DND-41 (cell line): Measurements from ENCODE around the gene ZC3H7B.

ENCODE experiments used
- ATAC-seq: fragments of 200-7000 bp; cut with Tn5 transposase; 3 replicates; pipeline ENCODE4 v1.9.1; 2021; ENCODE audit warnings: low read depth; ENCODE audit not compliant: insufficient read depth
- DNase-seq: peaks from one replicate; pipeline ENCODE4 v3.0.0-alpha.2; 2020
- H2AFZ ChIP-seq: 2 replicates; pipeline ENCODE4 v1.6.0; 2012; ENCODE audit warnings: low read depth, low read length
- H3K27ac ChIP-seq: 2 replicates; pipeline ENCODE4 v1.5.1; 2012; ENCODE audit warnings: low read length, inconsistent platforms
- H3K27me3 ChIP-seq: fragments of 200-600 bp; sonication (generic); 2 replicates; pipeline ENCODE4 v1.6.0; 2012; ENCODE audit warnings: low read length, mild to moderate bottlenecking, inconsistent platforms; ENCODE audit not compliant: insufficient read depth, poor library complexity
- H3K36me3 ChIP-seq: 2 replicates; pipeline ENCODE4 v1.5.1; 2012; ENCODE audit warnings: low read length, inconsistent platforms; ENCODE audit not compliant: insufficient read depth
- H3K4me1 ChIP-seq: 2 replicates; pipeline ENCODE4 v1.5.1; 2012; ENCODE audit warnings: mild to moderate bottlenecking, low read length; ENCODE audit not compliant: insufficient read depth
- H3K4me2 ChIP-seq: 2 replicates; pipeline ENCODE4 v1.6.0; 2012; ENCODE audit warnings: mild to moderate bottlenecking, moderate library complexity, low read length, inconsistent platforms; ENCODE audit not compliant: insufficient read depth
- H3K4me3 ChIP-seq, 2 experiments: fragments of 200-600 bp in 1 of 2; shearing (Covaris generic) in 1 of 2; 2 replicates each; pipeline ENCODE4 v1.5.1; 2012 to 2016; ENCODE audit warnings: inconsistent platforms in 2 of 2, low read length in 2 of 2, mild to moderate bottlenecking in 2 of 2, low read depth in 1 of 2, moderate library complexity in 1 of 2
- H3K79me2 ChIP-seq: 2 replicates; pipeline ENCODE4 v1.6.0; 2012; ENCODE audit warnings: low read length, inconsistent platforms; ENCODE audit not compliant: insufficient read depth
- H3K9ac ChIP-seq: 2 replicates; pipeline ENCODE4 v1.6.0; 2012; ENCODE audit warnings: low read depth, mild to moderate bottlenecking, inconsistent platforms, low read length, moderate library complexity
- H3K9me3 ChIP-seq: 2 replicates; pipeline ENCODE4 v1.5.1; 2012; ENCODE audit warnings: low read length, moderate library complexity, mild to moderate bottlenecking, inconsistent platforms; ENCODE audit not compliant: insufficient read depth, severe bottlenecking
- H4K20me1 ChIP-seq: 2 replicates; pipeline ENCODE4 v1.6.0; 2012; ENCODE audit warnings: low read length; ENCODE audit not compliant: insufficient read depth
- EZH2 ChIP-seq: IDR thresholded peaks from 3 replicates; pipeline ENCODE4 v1.6.1; 2012; ENCODE audit warnings: borderline replicate concordance, low read depth, mild to moderate bottlenecking, moderate library complexity, low read length, inconsistent platforms; ENCODE audit not compliant: severe bottlenecking
- TF ChIP-seq, protein P1 (sequence below): IDR thresholded peaks from 2 replicates; pipeline ENCODE4 v1.5.1; 2012; ENCODE audit warnings: borderline replicate concordance, low read length, moderate library complexity, mild to moderate bottlenecking; ENCODE audit not compliant: poor library complexity, severe bottlenecking; ENCODE audit errors: extremely low read depth

The ZC3H7B gene

GRCh38 chr22:41361716-41362310 lies 60.5 kb downstream of the ZC3H7B start:
- no peak overlapping the region for H3K4me2 ChIP-seq
- H3K4me1 ChIP-seq, result no peaks in the 10 kb centered on the region
- no peak overlapping the region for H3K27ac ChIP-seq
- peaks cover 10% of the 10 kb centered on the region for H4K20me1 ChIP-seq
- H2AFZ ChIP-seq, result no peak overlapping the region
- H3K9me3 ChIP-seq, result no peaks in the 10 kb centered on the region
- DNase-seq, result no peak
- H3K4me3 ChIP-seq, result no peak overlapping the region
- peaks cover 21% of the 10 kb centered on the region for H3K36me3 ChIP-seq
- no peak for ATAC-seq
- no peak overlapping the region for H3K9ac ChIP-seq
- no peaks in the 10 kb centered on the region for H3K79me2 ChIP-seq
- peaks cover 3% of the 10 kb centered on the region for H3K27me3 ChIP-seq
- TF ChIP-seq EZH2, result no peak
- TF ChIP-seq, protein P1, sequence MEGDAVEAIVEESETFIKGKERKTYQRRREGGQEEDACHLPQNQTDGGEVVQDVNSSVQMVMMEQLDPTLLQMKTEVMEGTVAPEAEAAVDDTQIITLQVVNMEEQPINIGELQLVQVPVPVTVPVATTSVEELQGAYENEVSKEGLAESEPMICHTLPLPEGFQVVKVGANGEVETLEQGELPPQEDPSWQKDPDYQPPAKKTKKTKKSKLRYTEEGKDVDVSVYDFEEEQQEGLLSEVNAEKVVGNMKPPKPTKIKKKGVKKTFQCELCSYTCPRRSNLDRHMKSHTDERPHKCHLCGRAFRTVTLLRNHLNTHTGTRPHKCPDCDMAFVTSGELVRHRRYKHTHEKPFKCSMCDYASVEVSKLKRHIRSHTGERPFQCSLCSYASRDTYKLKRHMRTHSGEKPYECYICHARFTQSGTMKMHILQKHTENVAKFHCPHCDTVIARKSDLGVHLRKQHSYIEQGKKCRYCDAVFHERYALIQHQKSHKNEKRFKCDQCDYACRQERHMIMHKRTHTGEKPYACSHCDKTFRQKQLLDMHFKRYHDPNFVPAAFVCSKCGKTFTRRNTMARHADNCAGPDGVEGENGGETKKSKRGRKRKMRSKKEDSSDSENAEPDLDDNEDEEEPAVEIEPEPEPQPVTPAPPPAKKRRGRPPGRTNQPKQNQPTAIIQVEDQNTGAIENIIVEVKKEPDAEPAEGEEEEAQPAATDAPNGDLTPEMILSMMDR, result no peak

DNA sequence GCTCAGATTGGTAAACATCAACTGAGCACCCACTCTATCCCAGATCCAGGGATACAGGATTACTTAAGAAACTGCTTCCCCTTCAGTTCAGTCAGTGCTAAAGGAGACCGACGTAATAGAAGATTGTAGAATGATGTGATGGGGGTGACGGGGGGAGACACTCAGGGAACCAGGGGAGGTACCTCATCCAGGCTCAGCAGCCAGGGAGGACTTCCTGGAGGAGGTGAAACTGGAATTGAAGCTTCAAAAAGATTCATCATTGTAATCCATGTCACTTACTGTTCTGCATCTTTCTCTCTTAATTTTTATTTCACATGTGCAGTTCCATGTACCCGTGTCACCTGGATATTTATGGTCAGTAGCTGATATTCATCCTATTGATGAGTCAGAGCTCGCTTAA lies 61.3 kb downstream of the ZC3H7B start:
- no peak overlapping the region for H3K4me2 ChIP-seq
- no peak overlapping the region for H2AFZ ChIP-seq
- H3K4me1 ChIP-seq, result no peaks in the 10 kb centered on the region
- H4K20me1 ChIP-seq, result peaks cover 10% of the 10 kb centered on the region
- H3K9me3 ChIP-seq, result no peaks in the 10 kb centered on the region
- peaks cover 6% of the 10 kb centered on the region for H3K27me3 ChIP-seq
- H3K9ac ChIP-seq, result no peak overlapping the region
- ATAC-seq (no peak), DNase-seq (no peak)
- no peaks in the 10 kb centered on the region for H3K79me2 ChIP-seq
- no peak for TF ChIP-seq EZH2
- TF ChIP-seq, protein P1, result no peak
- peaks cover 14% of the 10 kb centered on the region for H3K36me3 ChIP-seq
- no peak overlapping the region for H3K4me3 ChIP-seq
- H3K27ac ChIP-seq, result no peak overlapping the region

GRCh38 chr22:41364233-41364632 lies 62.9 kb downstream of the ZC3H7B start:
- H3K4me2 ChIP-seq, result no peak overlapping the region
- H4K20me1 ChIP-seq, result no peaks in the 10 kb centered on the region
- no peak overlapping the region for H3K27ac ChIP-seq
- H3K9me3 ChIP-seq, result no peaks in the 10 kb centered on the region
- peaks cover 11% of the 10 kb centered on the region for H3K27me3 ChIP-seq
- H3K9ac ChIP-seq, result no peak overlapping the region
- TF ChIP-seq, protein P1, result no peak
- TF ChIP-seq EZH2, result no peak
- ATAC-seq (no peak), DNase-seq (no peak)
- H3K4me1 ChIP-seq, result no peaks in the 10 kb centered on the region
- H3K4me3 ChIP-seq, result no peak overlapping the region
- no peak overlapping the region for H2AFZ ChIP-seq
- H3K36me3 ChIP-seq, result no peaks in the 10 kb centered on the region
- no peaks in the 10 kb centered on the region for H3K79me2 ChIP-seq
